Type B pancreatic cell (in vitro differentiated cells): Measurements from ENCODE around the gene DGCR6L. TPM values are rescaled to one million over a fixed set of nuclear protein-coding genes. Genes with fewer than 3 reads are reported as not detected.
A peak's percentile ranks its signal among the peaks of the same experiment; 100 is the strongest.
"Not testable (repeated sequence)": the region's sequence is repeated elsewhere in the genome, so short reads cannot be mapped to it uniquely, and the experiment has no call there.

Experiments
- DNase-seq: peaks from one replicate; pipeline ENCODE4 v3.0.0; 2021; ENCODE audit warnings: mixed read lengths; ENCODE audit not compliant: unreplicated experiment; ENCODE audit errors: extremely low spot score
- H3K27ac Mint-ChIP-seq: 2 replicates; pipeline ENCODE4 v1.8.0; 2021; ENCODE audit warnings: mild to moderate bottlenecking, mixed read lengths
- H3K27me3 Mint-ChIP-seq: 2 replicates; pipeline ENCODE4 v1.8.0; 2021; ENCODE audit warnings: mixed read lengths
- H3K36me3 Mint-ChIP-seq: 2 replicates; pipeline ENCODE4 v1.8.0; 2021; ENCODE audit warnings: mixed read lengths
- H3K4me1 Mint-ChIP-seq: one replicate; pipeline ENCODE4 v1.8.0; 2021; ENCODE audit warnings: mixed read lengths; ENCODE audit not compliant: unreplicated experiment
- H3K4me3 Mint-ChIP-seq: 2 replicates; pipeline ENCODE4 v1.8.0; 2021; ENCODE audit warnings: mild to moderate bottlenecking, mixed read lengths
- H3K9me3 Mint-ChIP-seq: 2 replicates; pipeline ENCODE4 v1.8.0; 2021; ENCODE audit warnings: mixed read lengths
- total RNA-seq: library from RNA; stranded (reverse); gene quantifications from 2 replicates; pipeline ENCODE4 v1.2.1, GENCODE V29; 2021; ENCODE audit warnings: low replicate concordance
- TF ChIP-seq, protein P1 (sequence below): fragments of 200-600 bp; sonication (generic); conservative IDR thresholded peaks from 2 replicates; pipeline ENCODE4 v1.5.0; 2021; ENCODE audit warnings: antibody characterized with exemption, mild to moderate bottlenecking

The DGCR6L gene
- total RNA-seq, 1 donor from 2014 or later = 46.6 TPM

DNA sequence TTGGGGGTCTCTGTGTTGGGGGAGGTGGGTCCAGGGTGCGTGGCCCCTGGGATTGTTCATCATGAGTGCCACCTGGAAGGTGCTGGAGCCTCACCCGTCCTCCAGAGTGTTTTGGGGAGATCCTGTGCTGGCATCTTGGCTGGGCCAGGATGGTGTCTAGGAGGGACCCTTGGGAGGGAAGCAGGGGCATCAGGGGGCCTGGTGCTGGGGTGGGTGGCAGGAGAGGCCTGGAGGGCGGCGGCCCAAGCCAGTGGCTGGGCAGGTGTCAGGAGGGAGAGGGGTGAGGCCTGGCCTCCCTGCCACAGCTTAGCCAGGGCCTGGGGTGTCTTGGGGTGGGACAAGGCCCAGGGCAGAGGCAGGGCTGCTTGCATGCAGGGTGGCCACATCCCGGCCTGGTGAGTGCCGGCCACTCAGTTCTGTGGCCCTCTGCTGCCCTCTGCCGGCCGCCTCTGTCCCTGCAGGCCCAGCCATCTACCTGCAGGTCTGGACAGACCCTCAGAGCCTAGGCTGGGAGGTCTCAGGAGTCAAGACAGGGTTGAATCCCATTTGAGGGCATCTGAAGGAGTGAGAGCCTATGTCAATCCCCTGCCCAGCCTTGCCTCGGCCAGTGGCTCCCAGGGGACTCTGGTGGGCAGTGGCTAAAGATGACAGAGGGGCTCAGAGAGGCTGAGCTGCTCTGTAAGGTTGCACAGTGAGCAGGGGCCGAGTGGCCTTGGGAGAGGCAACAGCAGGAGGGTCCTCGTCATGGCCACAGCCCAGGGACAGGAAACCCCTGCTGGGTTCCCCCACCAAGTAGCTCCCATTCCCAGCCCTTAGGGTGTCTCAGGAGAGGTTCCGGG, 34.2 kb downstream of the DGCR6L start:
- TF ChIP-seq, protein P1, sequence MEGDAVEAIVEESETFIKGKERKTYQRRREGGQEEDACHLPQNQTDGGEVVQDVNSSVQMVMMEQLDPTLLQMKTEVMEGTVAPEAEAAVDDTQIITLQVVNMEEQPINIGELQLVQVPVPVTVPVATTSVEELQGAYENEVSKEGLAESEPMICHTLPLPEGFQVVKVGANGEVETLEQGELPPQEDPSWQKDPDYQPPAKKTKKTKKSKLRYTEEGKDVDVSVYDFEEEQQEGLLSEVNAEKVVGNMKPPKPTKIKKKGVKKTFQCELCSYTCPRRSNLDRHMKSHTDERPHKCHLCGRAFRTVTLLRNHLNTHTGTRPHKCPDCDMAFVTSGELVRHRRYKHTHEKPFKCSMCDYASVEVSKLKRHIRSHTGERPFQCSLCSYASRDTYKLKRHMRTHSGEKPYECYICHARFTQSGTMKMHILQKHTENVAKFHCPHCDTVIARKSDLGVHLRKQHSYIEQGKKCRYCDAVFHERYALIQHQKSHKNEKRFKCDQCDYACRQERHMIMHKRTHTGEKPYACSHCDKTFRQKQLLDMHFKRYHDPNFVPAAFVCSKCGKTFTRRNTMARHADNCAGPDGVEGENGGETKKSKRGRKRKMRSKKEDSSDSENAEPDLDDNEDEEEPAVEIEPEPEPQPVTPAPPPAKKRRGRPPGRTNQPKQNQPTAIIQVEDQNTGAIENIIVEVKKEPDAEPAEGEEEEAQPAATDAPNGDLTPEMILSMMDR = peak; percentile 87
- H3K9me3 Mint-ChIP-seq, H3K4me1 Mint-ChIP-seq, H3K4me3 Mint-ChIP-seq, H3K36me3 Mint-ChIP-seq, H3K27me3 Mint-ChIP-seq, H3K27ac Mint-ChIP-seq: not testable (repeated sequence)
- peak; percentile 90 for DNase-seq

DNA sequence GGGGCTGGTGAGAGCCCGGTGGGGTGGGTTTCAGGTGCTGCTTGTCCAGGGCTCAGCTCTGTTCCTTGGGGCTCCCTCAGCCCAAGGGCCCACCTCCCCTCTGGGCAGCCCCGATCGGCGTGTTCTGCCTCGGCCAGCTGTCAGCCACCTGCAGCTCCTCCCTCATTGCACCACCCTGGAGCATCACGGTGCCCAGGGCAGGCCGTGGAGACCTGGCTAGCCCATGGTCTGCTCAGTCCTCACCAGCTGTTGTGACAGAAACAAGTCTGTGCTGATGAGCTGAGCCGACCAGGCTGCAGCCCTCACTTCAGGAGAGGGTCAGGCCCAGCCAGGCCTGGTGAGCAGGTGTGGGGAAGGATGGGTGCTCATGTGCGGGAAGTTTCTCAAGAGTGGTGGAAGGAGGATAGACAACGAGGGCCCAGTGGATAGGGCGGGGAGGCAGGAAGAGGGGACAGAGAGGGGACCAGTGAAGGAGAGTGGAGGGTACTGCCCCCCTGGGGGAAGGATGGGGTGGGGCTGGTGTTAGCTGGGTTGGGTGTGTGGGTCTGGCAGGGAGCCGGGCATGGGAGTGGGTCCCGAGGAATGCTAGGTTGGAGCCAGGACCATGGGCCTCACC, 35.3 kb downstream of the DGCR6L start:
- Mint-ChIP-seq H3K36me3 (no peaks in the 10 kb centered on the region), H3K9me3 (no peaks in the 10 kb centered on the region), H3K27ac (no peak overlapping the region), H3K4me3 (no peak overlapping the region), H3K4me1 (no peaks in the 10 kb centered on the region), H3K27me3 (peaks cover 1% of the 10 kb centered on the region)
- no peak for DNase-seq
- TF ChIP-seq, protein P1 = no peak

DNA sequence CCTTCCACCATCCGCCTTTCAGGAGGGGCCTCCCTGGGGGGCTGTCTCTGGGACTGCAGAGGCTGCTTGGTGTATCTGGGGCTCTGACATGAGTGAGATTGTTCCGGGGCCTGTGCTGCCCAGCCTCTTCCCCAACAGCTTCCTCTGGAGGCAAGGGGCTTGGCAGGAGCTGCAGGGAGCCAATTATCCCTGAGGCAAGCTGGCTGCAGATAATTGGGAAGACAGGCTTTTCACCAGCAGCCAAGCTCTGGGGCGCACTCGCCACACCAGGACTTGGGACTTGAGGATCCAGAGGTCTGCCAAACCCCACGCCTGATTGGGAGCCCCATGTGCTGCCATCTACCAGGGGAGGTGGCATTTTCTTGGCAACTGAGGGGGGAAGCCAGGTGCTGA, 36.2 kb downstream of the DGCR6L start:
- Mint-ChIP-seq H3K27me3 (peaks cover 3% of the 10 kb centered on the region), H3K27ac (no peak overlapping the region), H3K4me3 (no peak overlapping the region), H3K9me3 (no peaks in the 10 kb centered on the region), H3K4me1 (no peaks in the 10 kb centered on the region), H3K36me3 (no peaks in the 10 kb centered on the region)
- TF ChIP-seq, protein P1 = no peak
- DNase-seq = no peak

GRCh38 chr22:20282901-20283673, 36.8 kb downstream of the DGCR6L start:
- H3K9me3 Mint-ChIP-seq = no peaks in the 10 kb centered on the region
- H3K4me3 Mint-ChIP-seq = no peak overlapping the region
- no peaks in the 10 kb centered on the region for H3K4me1 Mint-ChIP-seq
- peaks cover 3% of the 10 kb centered on the region for H3K27me3 Mint-ChIP-seq
- no peak overlapping the region for H3K27ac Mint-ChIP-seq
- DNase-seq = no peak
- TF ChIP-seq, protein P1 = no peak
- no peaks in the 10 kb centered on the region for H3K36me3 Mint-ChIP-seq

DNA sequence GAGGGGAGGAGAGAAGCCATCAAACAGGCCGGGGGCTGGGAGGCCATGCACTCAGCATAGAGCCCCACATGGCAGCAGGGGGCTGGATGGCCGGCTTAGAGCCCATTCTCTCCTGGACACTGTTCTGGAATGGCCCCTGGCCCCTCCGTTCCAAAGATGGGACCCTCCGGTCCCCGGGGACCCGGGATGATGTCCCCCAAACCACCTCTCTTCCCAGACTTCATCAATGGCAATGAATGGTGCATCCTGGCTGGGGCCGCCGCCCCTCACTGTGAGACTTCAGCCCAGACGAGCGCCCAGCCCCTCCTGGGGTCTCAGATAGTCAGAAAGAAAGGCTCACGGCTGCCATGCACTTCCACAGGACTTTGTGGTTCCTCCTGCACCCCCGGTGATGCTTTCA, 38.0 kb downstream of the DGCR6L start:
- no peak for DNase-seq
- Mint-ChIP-seq H3K27ac (no peak overlapping the region), H3K4me1 (no peaks in the 10 kb centered on the region), H3K27me3 (peaks cover 3% of the 10 kb centered on the region), H3K9me3 (no peaks in the 10 kb centered on the region), H3K4me3 (no peak overlapping the region), H3K36me3 (no peaks in the 10 kb centered on the region)
- TF ChIP-seq, protein P1 = no peak

GRCh38 chr22:20281473-20281872, 38.4 kb downstream of the DGCR6L start:
- not testable (repeated sequence) for H3K27me3 Mint-ChIP-seq, H3K4me3 Mint-ChIP-seq, DNase-seq, H3K36me3 Mint-ChIP-seq, H3K9me3 Mint-ChIP-seq, H3K4me1 Mint-ChIP-seq, H3K27ac Mint-ChIP-seq
